Mammary epithelial cell (primary cell): Measurements from ENCODE around the gene CHRNB1.

ENCODE experiments used
- EZH2 ChIP-seq: IDR thresholded peaks from 2 replicates; pipeline ENCODE4 v1.6.1; 2012; ENCODE audit warnings: low read length, inconsistent platforms, borderline replicate concordance
- TF ChIP-seq, protein P1 (sequence below), 2 donors: IDR thresholded peaks in 1 of 2; conservative IDR thresholded peaks in 1 of 2; 2 replicates each; pipeline ENCODE4 v1.5.1; 2011 to 2012; ENCODE audit warnings: inconsistent platforms in 2 of 2, low read length in 2 of 2, mild to moderate bottlenecking in 2 of 2, control low read depth in 1 of 2, low read depth in 1 of 2; ENCODE audit not compliant: insufficient read depth in 1 of 2; ENCODE audit errors: extremely low read depth in 1 of 2

- TF ChIP-seq, protein P1, sequence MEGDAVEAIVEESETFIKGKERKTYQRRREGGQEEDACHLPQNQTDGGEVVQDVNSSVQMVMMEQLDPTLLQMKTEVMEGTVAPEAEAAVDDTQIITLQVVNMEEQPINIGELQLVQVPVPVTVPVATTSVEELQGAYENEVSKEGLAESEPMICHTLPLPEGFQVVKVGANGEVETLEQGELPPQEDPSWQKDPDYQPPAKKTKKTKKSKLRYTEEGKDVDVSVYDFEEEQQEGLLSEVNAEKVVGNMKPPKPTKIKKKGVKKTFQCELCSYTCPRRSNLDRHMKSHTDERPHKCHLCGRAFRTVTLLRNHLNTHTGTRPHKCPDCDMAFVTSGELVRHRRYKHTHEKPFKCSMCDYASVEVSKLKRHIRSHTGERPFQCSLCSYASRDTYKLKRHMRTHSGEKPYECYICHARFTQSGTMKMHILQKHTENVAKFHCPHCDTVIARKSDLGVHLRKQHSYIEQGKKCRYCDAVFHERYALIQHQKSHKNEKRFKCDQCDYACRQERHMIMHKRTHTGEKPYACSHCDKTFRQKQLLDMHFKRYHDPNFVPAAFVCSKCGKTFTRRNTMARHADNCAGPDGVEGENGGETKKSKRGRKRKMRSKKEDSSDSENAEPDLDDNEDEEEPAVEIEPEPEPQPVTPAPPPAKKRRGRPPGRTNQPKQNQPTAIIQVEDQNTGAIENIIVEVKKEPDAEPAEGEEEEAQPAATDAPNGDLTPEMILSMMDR (conservative IDR thresholded peaks at IDR 0.05 in 1 of 2, IDR thresholded peaks at IDR 0.05 in 1 of 2; ENCODE audit: extremely low read depth in 1 of 2, insufficient read depth in 1 of 2, low read depth in 1 of 2, low read length in 2 of 2): no peak
- TF ChIP-seq EZH2: no peak
These were observed 51.1 kb downstream of the CHRNB1 start for GRCh38 chr17:7495906-7496434.
